HG02981 (cell line): Measurements from ENCODE around the gene BOLL.
"Not testable (repeated sequence)": the region's sequence is repeated elsewhere in the genome, so short reads cannot be mapped to it uniquely, and the experiment has no call there.

ENCODE experiments used
- ATAC-seq: cut with Tn5 transposase; IDR thresholded peaks from one replicate; pipeline ENCODE4 v1.9.1; 2021; ENCODE audit warnings: mild to moderate bottlenecking, moderate library complexity; ENCODE audit not compliant: unreplicated experiment

The BOLL gene

GRCh38 chr2:197784956-197785941, at the start of gene BOLL:
Gene BOLL, minus strand, starts transcription at chr2:197785319. Its CDS starts 3,469 bp downstream, at chr2:197781850.
- no peak for ATAC-seq

GRCh38 chr2:197834771-197835170, 49.7 kb upstream of the BOLL start:
- not testable (repeated sequence) for ATAC-seq

- ATAC-seq: no peak
Measured at GRCh38 chr2:197828464-197829135, 43.5 kb upstream of the BOLL start.

- no peak for ATAC-seq
Measured at GRCh38 chr2:197827618-197828017, 42.5 kb upstream of the BOLL start.

GRCh38 chr2:197822333-197822732, 37.2 kb upstream of the BOLL start:
- ATAC-seq: no peak

- no peak for ATAC-seq
Measured at GRCh38 chr2:197821550-197822289, 36.6 kb upstream of the BOLL start.

- no peak for ATAC-seq
Measured at GRCh38 chr2:197814526-197814925, 29.4 kb upstream of the BOLL start.

- peak; percentile 58 for ATAC-seq
Measured at GRCh38 chr2:197813093-197813787, 28.1 kb upstream of the BOLL start.

GRCh38 chr2:197810491-197810890, 25.4 kb upstream of the BOLL start:
- ATAC-seq: no peak

GRCh38 chr2:197810016-197810415, 24.9 kb upstream of the BOLL start:
- ATAC-seq: no peak

GRCh38 chr2:197809064-197809463, 23.9 kb upstream of the BOLL start:
- ATAC-seq: no peak

GRCh38 chr2:197805715-197806633, 20.9 kb upstream of the BOLL start:
- ATAC-seq: no peak

- peak; percentile 25 for ATAC-seq
Measured at GRCh38 chr2:197804758-197805714, 19.9 kb upstream of the BOLL start.

- ATAC-seq: peak; percentile 100
Measured at GRCh38 chr2:197804049-197804757, 19.1 kb upstream of the BOLL start, which contains the start of gene PLCL1. Gene PLCL1, plus strand, starts transcription at chr2:197804593.

- ATAC-seq: peak; percentile 36
Measured at GRCh38 chr2:197803033-197803444, 17.9 kb upstream of the BOLL start.

GRCh38 chr2:197801033-197801432, 15.9 kb upstream of the BOLL start:
- ATAC-seq: no peak

- no peak for ATAC-seq
Measured at GRCh38 chr2:197800091-197800490, 15.0 kb upstream of the BOLL start.

GRCh38 chr2:197799068-197799467, 13.9 kb upstream of the BOLL start:
- ATAC-seq: no peak
